HCT116 (cell line): ENCODE data around the gene AARSD1. TPM values are rescaled to one million over a fixed set of nuclear protein-coding genes. Genes with fewer than 3 reads are reported as not detected.
A peak's percentile ranks its signal among the peaks of the same experiment; 100 is the strongest.

Experiments
- ATAC-seq: fragments of 200-7000 bp; cut with Tn5 transposase; 2 replicates; pipeline ENCODE4 v1.9.1; 2020; ENCODE audit warnings: mild to moderate bottlenecking, moderate library complexity
- BruUV-seq: library from RNA; stranded (reverse); fragments of 400-500 nt; replicated peaks from 2 replicates; lab custom pipeline; 2021; lab: Mats Ljungman, UMichigan
- CTCF ChIA-PET: fragments of 300-600 bp; sonication (Branson Sonifier 250); formaldehyde crosslinking; loops from one replicate; lab custom pipeline; 2021; ENCODE audit warnings: antibody characterized with exemption; lab: Charles Lee
- POLR2A ChIA-PET: fragments of 300-600, 350-600 bp; sonication (Branson Sonifier 250); formaldehyde crosslinking; loops from one replicate; lab custom pipeline; 2021; ENCODE audit warnings: antibody characterized with exemption; lab: Charles Lee
- RAD21 ChIA-PET, 2 experiments: fragments of 300-600 bp; sonication (Branson Sonifier 250); formaldehyde crosslinking; loops; one replicate each; lab custom pipeline; 2023; ENCODE audit warnings: low total read pairs in 2 of 2; ENCODE audit not compliant: uncharacterized antibody in 2 of 2, unreplicated experiment in 2 of 2, low non-redundant PET in 1 of 2; lab: Charles Lee
- DNase-seq: peaks from one replicate; pipeline ENCODE4 v3.0.0-alpha.2; 2010; ENCODE audit warnings: low read depth, low spot score
- H2AFZ ChIP-seq: fragments of 200-600 bp; shearing (Covaris generic), sonication (generic); 2 replicates; pipeline ENCODE4 v1.6.1; 2017; ENCODE audit warnings: low read depth, mixed run types, mixed read lengths, antibody characterized with exemption, low read length; ENCODE audit not compliant: poor library complexity, severe bottlenecking
- H3K27ac ChIP-seq: 2 replicates; pipeline ENCODE4 v1.5.1; 2012; ENCODE audit warnings: low read depth, low read length
- H3K27me3 ChIP-seq: fragments of 200-600 bp; sonication (generic); 2 replicates; pipeline ENCODE4 v1.6.1; 2016; ENCODE audit warnings: mixed run types, low read length, mixed read lengths; ENCODE audit not compliant: insufficient read depth
- H3K36me3 ChIP-seq, 2 experiments: fragments of 200-500 bp in 1 of 2; fragments of 200-600 bp in 1 of 2; sonication (Bioruptor generic) in 1 of 2; sonication (generic) in 1 of 2; 2 replicates each; pipeline versions ENCODE4 v1.5.1 to v1.6.1; 2014 to 2016; ENCODE audit warnings: low read length in 2 of 2, inconsistent platforms in 1 of 2, mixed read lengths in 1 of 2, mixed run types in 1 of 2; ENCODE audit not compliant: insufficient read depth in 2 of 2, control insufficient read depth in 1 of 2
- H3K4me1 ChIP-seq, 2 experiments: fragments of 200-600 bp in 1 of 2; sonication (generic) in 1 of 2; 2 replicates each; pipeline versions ENCODE4 v1.5.1 to v1.6.1; 2012 to 2017; ENCODE audit warnings: low read length in 2 of 2, inconsistent platforms in 1 of 2, mild to moderate bottlenecking in 1 of 2, mixed read lengths in 1 of 2, mixed run types in 1 of 2, moderate library complexity in 1 of 2; ENCODE audit not compliant: insufficient read depth in 2 of 2, control insufficient read depth in 1 of 2
- H3K4me2 ChIP-seq: fragments of 200-600 bp; sonication (generic); 2 replicates; pipeline ENCODE4 v1.6.1; 2017; ENCODE audit warnings: mixed run types, low read length, mixed read lengths
- H3K4me3 ChIP-seq, 2 experiments: fragments of 200-600 bp in 1 of 2; sonication (generic) in 1 of 2; replicated peaks in 1 of 2; 2 replicates each; pipeline ENCODE4 v1.5.1; 2011 to 2016; ENCODE audit warnings: low read length in 2 of 2, control low read depth in 1 of 2, low read depth in 1 of 2, mild to moderate bottlenecking in 1 of 2, mixed read lengths in 1 of 2, mixed run types in 1 of 2
- H3K79me2 ChIP-seq: fragments of 200-600 bp; sonication (generic); 2 replicates; pipeline ENCODE4 v1.6.1; 2017; ENCODE audit warnings: mild to moderate bottlenecking, mixed run types, low read length, moderate library complexity, mixed read lengths; ENCODE audit not compliant: insufficient read depth
- H3K9ac ChIP-seq: fragments of 200-600 bp; sonication (generic); 2 replicates; pipeline ENCODE4 v1.6.1; 2016; ENCODE audit warnings: low read length, mixed read lengths
- H3K9me2 ChIP-seq: fragments of 200-600 bp; sonication (generic), shearing (Covaris generic); 2 replicates; pipeline ENCODE4 v1.6.1; 2017; ENCODE audit warnings: mixed run types, mild to moderate bottlenecking, moderate library complexity; ENCODE audit not compliant: insufficient read depth
- H3K9me3 ChIP-seq, 2 experiments: fragments of 200-500 bp in 1 of 2; fragments of 200-600 bp in 1 of 2; sonication (Bioruptor generic) in 1 of 2; sonication (generic) in 1 of 2; 2 replicates each; pipeline ENCODE4 v1.6.1; 2014 to 2017; ENCODE audit warnings: low read length in 2 of 2, mixed read lengths in 2 of 2, inconsistent platforms in 1 of 2, low read depth in 1 of 2, mild to moderate bottlenecking in 1 of 2, mixed run types in 1 of 2, moderate library complexity in 1 of 2; ENCODE audit not compliant: control insufficient read depth in 1 of 2, insufficient read depth in 1 of 2
- H4K20me1 ChIP-seq: fragments of 200-600 bp; sonication (generic), shearing (Covaris generic); 2 replicates; pipeline ENCODE4 v1.6.1; 2017; ENCODE audit warnings: mixed run types, mild to moderate bottlenecking, moderate library complexity; ENCODE audit not compliant: insufficient read depth
- FOSL1 ChIP-seq: IDR thresholded peaks from 2 replicates; pipeline ENCODE4 v1.6.1; 2012; ENCODE audit warnings: low read depth
- JUND ChIP-seq: IDR thresholded peaks from 2 replicates; pipeline ENCODE4 v1.6.1; 2012
- RAD21 ChIP-seq: IDR thresholded peaks from 2 replicates; pipeline ENCODE4 v1.6.1; 2012; ENCODE audit warnings: low read depth, mild to moderate bottlenecking
- SIN3A ChIP-seq: IDR thresholded peaks from 2 replicates; pipeline ENCODE4 v1.6.1; 2012; ENCODE audit warnings: low read depth
- SP1 ChIP-seq: IDR thresholded peaks from 2 replicates; pipeline ENCODE4 v1.6.1; 2012; ENCODE audit warnings: low read depth
- ZFX ChIP-seq: fragments of 450-650 bp; IDR thresholded peaks from 2 replicates; pipeline ENCODE4 v1.6.1; 2017
- intact Hi-C: fragments of 100-400 bp; cut with micrococcal nuclease; formaldehyde crosslinking; loops from 2 replicates; pipeline ENCODE4 v1.10.0; 2022
- total RNA-seq: library from RNA; stranded (reverse); gene quantifications from one replicate; pipeline ENCODE4 v1.2.1, GENCODE V29; 2021; ENCODE audit not compliant: unreplicated experiment
- TF ChIP-seq, protein P1 (sequence below): IDR thresholded peaks from 2 replicates; pipeline ENCODE4 v1.6.1; 2012; ENCODE audit warnings: low read depth

The AARSD1 gene
- total RNA-seq, 1 experiment from 2014 or later, result 65.9 TPM

DNA sequence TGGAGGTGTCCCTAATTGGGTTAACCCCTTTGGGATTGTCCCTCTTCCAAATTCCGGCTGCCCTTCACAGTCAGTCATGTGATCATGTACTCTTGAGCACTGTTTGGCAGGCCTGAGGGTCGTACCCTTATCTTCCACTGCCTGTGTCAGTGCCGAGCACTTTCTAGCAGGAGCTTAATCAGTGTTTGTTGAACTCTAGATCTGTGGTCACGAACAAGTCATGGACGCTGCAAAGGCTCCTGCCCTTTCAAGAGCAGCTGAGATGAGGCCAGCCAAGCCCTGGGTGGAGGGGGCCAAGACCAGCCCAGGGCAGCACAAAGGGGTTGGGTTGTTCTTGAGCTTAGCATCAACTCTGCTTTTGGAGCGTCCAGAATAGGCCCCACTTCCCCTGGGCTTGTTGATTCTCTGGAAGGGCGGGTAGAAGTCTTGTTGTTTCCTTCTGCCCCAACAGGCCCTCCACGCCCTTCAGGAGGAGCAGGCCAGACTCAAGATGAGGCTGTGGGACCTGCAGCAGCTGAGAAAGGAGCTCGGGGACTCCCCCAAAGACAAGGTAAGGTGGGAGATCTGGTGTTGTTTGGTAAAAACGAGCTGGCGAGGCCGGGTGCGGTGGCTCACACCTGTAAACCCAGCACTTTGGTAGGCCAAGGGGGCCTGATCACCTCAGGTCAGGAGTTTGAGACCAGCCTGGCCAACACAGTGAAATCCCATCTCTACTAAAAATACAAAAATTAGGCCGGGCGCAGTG is 47.6 kb upstream of the AARSD1 start (continued):
- TF ChIP-seq, protein P1, sequence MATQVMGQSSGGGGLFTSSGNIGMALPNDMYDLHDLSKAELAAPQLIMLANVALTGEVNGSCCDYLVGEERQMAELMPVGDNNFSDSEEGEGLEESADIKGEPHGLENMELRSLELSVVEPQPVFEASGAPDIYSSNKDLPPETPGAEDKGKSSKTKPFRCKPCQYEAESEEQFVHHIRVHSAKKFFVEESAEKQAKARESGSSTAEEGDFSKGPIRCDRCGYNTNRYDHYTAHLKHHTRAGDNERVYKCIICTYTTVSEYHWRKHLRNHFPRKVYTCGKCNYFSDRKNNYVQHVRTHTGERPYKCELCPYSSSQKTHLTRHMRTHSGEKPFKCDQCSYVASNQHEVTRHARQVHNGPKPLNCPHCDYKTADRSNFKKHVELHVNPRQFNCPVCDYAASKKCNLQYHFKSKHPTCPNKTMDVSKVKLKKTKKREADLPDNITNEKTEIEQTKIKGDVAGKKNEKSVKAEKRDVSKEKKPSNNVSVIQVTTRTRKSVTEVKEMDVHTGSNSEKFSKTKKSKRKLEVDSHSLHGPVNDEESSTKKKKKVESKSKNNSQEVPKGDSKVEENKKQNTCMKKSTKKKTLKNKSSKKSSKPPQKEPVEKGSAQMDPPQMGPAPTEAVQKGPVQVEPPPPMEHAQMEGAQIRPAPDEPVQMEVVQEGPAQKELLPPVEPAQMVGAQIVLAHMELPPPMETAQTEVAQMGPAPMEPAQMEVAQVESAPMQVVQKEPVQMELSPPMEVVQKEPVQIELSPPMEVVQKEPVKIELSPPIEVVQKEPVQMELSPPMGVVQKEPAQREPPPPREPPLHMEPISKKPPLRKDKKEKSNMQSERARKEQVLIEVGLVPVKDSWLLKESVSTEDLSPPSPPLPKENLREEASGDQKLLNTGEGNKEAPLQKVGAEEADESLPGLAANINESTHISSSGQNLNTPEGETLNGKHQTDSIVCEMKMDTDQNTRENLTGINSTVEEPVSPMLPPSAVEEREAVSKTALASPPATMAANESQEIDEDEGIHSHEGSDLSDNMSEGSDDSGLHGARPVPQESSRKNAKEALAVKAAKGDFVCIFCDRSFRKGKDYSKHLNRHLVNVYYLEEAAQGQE, result no peak

DNA sequence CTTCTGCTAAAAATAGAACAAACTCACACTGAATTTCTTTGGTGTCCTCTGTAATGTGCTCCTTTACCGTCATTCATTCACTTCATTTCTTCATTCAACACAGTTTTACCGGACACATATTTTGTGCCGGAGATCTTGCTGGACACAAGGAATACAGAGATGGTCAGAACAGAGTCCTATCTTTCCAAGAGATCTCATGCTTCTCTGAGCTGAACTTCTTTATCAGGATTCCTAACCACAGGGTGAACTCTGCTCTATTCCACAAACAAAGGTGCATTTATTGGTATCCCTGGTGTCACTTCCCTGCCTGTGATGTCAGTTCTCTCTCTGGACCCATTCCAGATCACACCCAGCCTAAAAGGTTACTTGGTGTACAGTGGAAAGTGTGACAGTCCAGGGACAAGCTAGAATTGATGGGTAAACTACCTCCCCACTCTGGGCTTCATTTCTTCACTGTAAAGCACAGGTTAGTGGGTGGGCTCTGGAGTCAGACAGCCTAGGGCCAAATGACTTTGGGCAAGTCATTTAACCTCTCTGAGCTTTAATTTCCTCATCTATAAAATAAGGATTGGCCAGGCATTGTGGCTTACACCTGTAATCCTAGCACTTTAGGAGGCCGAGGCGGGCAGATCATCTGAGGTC is 46.5 kb upstream of the AARSD1 start:
- DNase-seq, result peak; percentile 71
- CTCF ChIA-PET, result interaction anchor here (1.2 kb wide), 1 partner anchor 14 kb away, joined by 3 read pairs; the partner anchor contains the start of gene RND2
- Histone ChIP-seq H2AFZ (no peak overlapping the region), H3K4me2 (peak overlapping the region; percentile 56), H3K4me1 (peaks cover 13 to 40% of the 10 kb centered on the region in 2 experiments; a peak in 3 of 4 replicates), H3K27me3 (no peaks in the 10 kb centered on the region), H4K20me1 (no peaks in the 10 kb centered on the region), H3K9me2 (no peaks in the 10 kb centered on the region), H3K9me3 (no peaks in the 10 kb centered on the region), H3K27ac (no peak overlapping the region), H3K36me3 (no peaks in the 10 kb centered on the region), H3K4me3 (no peak overlapping the region), H3K9ac (peak overlapping the region; percentile 18), H3K79me2 (no peaks in the 10 kb centered on the region)
- TF ChIP-seq JUND (peak; percentile 42; the same call in 1 of the 2 replicates), RAD21 (no peak), SP1 (peak; percentile 45; the same call in 1 of the 2 replicates), ZFX (no peak), FOSL1 (peak; percentile 23; the same call in 1 of the 2 replicates), SIN3A (0 out of 2 replicates have a peak, but pooled peaks have one; percentile 26)
- POLR2A ChIA-PET, result interaction anchor here (0.7 to 1.4 kb wide), 3 partner anchors 9 to 305 kb away, joined by 3 to 4 read pairs (median 4); partner anchors contain the start of gene RPL27
- BruUV-seq, result no TSS peak
- peak; percentile 41 for ATAC-seq
- RAD21 ChIA-PET, result no interaction called here
- intact Hi-C loops, result no loop called here
